Measurements from ENCODE around the gene NFIL3.
"Not testable (repeated sequence)": the region's sequence is repeated elsewhere in the genome, so short reads cannot be mapped to it uniquely, and the experiment has no call there.

DNA sequence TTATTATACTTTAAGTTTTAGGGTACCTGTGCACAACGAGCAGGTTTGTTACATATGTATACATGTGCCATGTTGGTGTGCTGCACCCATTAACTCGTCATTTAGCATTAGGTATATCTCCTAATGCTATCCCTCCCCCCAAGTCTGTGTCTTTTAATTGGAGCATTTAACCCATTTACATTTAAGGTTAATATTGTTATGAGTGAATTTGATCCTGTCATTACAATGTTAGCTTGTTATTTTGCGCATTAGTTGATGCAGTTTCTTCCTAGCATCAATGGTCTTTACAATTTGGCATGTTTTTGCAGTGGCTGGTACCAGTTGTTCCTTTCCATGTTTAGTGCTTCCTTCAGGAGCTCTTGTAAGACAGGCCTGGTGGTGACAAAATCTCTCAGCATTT lies 47.9 kb upstream of the NFIL3 start:
- TF ChIP-seq, protein P1, sequence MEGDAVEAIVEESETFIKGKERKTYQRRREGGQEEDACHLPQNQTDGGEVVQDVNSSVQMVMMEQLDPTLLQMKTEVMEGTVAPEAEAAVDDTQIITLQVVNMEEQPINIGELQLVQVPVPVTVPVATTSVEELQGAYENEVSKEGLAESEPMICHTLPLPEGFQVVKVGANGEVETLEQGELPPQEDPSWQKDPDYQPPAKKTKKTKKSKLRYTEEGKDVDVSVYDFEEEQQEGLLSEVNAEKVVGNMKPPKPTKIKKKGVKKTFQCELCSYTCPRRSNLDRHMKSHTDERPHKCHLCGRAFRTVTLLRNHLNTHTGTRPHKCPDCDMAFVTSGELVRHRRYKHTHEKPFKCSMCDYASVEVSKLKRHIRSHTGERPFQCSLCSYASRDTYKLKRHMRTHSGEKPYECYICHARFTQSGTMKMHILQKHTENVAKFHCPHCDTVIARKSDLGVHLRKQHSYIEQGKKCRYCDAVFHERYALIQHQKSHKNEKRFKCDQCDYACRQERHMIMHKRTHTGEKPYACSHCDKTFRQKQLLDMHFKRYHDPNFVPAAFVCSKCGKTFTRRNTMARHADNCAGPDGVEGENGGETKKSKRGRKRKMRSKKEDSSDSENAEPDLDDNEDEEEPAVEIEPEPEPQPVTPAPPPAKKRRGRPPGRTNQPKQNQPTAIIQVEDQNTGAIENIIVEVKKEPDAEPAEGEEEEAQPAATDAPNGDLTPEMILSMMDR (IDR thresholded peaks at IDR 0.05) = not testable (repeated sequence)
- TF ChIP-seq POLR2A, POLR2AphosphoS5 (IDR thresholded peaks at IDR 0.05): not testable (repeated sequence)
